Measurements from ENCODE around the gene MCM10. TPM values are rescaled to one million over a fixed set of nuclear protein-coding genes. Genes with fewer than 3 reads are reported as not detected.
A peak's percentile ranks its signal among the peaks of the same experiment; 100 is the strongest.
"Not testable (repeated sequence)": the region's sequence is repeated elsewhere in the genome, so short reads cannot be mapped to it uniquely, and the experiment has no call there.

MCM10 gene
- polyA plus RNA-seq, 6 donors from 2014 or later, result 0.06 TPM; not detected in 5

DNA sequence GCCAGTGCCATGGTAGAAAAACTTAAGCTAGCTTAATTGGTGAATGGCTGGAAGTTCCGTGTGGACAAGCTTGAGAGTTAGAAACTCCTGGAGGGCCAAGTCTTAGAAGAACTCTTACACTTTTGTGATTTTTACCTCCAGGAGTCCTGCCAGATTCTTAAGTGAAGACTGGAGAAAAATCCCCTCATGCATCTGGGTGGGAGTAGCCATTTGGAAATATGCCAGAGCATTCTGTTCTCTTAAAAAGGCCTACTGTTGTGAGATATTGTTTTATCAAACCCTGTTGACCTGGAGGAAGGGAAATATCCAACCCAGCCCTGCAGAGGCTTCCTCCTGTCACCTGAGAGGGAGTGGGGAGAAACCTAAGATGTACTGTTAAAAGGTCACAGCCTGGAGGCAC is 17.6 kb upstream of the MCM10 start:
- DNase-seq (no peak), ATAC-seq (ENCODE audit: low read depth in 2 of 2) (no peak)
- Mint-ChIP-seq H3K4me3 (no peak overlapping the region), H3K27me3 (peaks cover 0 to 7% (median 0%) of the 10 kb centered on the region in 3 donors), H3K27ac (peak overlapping the region in 1 of 6 donors; percentile 27), H3K36me3 (peaks cover 23 to 35% of the 10 kb centered on the region in 2 donors), H3K9me3 (peaks cover 0 to 13% (median 5%) of the 10 kb centered on the region in 7 donors), H3K4me1 (no peaks in the 10 kb centered on the region)

- DNase-seq (no peak), ATAC-seq (ENCODE audit: low read depth in 2 of 2) (no peak)
- Mint-ChIP-seq H3K4me1 (no peaks in the 10 kb centered on the region), H3K36me3 (peaks cover 23 to 33% of the 10 kb centered on the region in 2 donors), H3K27ac (no peak overlapping the region), H3K4me3 (no peak overlapping the region), H3K9me3 (peaks cover 0 to 13% (median 5%) of the 10 kb centered on the region in 7 donors), H3K27me3 (peaks cover 0 to 7% (median 0%) of the 10 kb centered on the region in 3 donors)
These were observed 16.5 kb upstream of the MCM10 start for GRCh38 chr10:13144814-13145213.

- Mint-ChIP-seq H3K36me3 (peaks cover 15 to 23% of the 10 kb centered on the region in 2 donors), H3K27me3 (peaks cover 0 to 7% (median 0%) of the 10 kb centered on the region in 3 donors), H3K4me3 (no peak overlapping the region), H3K27ac (no peak overlapping the region), H3K4me1 (no peaks in the 10 kb centered on the region), H3K9me3 (peaks cover 0 to 13% (median 8%) of the 10 kb centered on the region in 7 donors)
- DNase-seq (no peak), ATAC-seq (ENCODE audit: low read depth in 2 of 2) (no peak)
These were observed 15.0 kb upstream of the MCM10 start for GRCh38 chr10:13146379-13146778.

DNA sequence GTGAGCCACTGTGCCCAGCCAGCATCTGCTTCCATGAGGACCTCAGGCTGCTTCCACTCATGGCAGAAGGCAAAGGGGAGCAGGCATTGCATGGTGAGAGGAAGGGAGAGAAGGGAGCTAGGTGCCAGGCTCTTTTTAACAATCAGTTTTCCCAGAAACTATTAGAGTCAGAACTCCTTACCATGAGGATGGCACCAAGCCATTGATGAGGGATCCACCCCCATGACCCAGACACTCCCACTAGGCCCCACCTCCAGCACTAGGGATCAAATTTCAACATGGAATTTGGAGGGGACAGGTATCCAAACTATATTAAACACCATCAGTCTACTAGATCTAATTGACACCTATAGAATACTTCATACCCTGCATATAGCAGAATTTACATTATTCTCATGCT is 14.2 kb upstream of the MCM10 start:
- DNase-seq (no peak), ATAC-seq (ENCODE audit: low read depth in 2 of 2) (no peak)
- no peak overlapping the region for H3K27ac Mint-ChIP-seq
- peaks cover 0 to 7% (median 0%) of the 10 kb centered on the region in 3 donors for H3K27me3 Mint-ChIP-seq
- peaks cover 0 to 13% (median 8%) of the 10 kb centered on the region in 7 donors for H3K9me3 Mint-ChIP-seq
- peaks cover 15 to 23% of the 10 kb centered on the region in 2 donors for H3K36me3 Mint-ChIP-seq
- no peaks in the 10 kb centered on the region for H3K4me1 Mint-ChIP-seq
- H3K4me3 Mint-ChIP-seq, result no peak overlapping the region

- no peak overlapping the region for H3K4me3 Mint-ChIP-seq
- peaks cover 8 to 12% (median 9%) of the 10 kb centered on the region in 3 donors for H3K27me3 Mint-ChIP-seq
- DNase-seq, result no peak
- peaks cover 0 to 5% (median 0%) of the 10 kb centered on the region in 3 donors for H3K4me1 Mint-ChIP-seq
- H3K27ac Mint-ChIP-seq, result no peak overlapping the region
- no peak for ATAC-seq (ENCODE audit: low read depth in 2 of 2)
- peaks cover 0 to 7% of the 10 kb centered on the region in 2 donors for H3K36me3 Mint-ChIP-seq
- peaks cover 0 to 3% (median 0%) of the 10 kb centered on the region in 7 donors for H3K9me3 Mint-ChIP-seq
These were observed 9.1 kb upstream of the MCM10 start for GRCh38 chr10:13152296-13152695.

DNA sequence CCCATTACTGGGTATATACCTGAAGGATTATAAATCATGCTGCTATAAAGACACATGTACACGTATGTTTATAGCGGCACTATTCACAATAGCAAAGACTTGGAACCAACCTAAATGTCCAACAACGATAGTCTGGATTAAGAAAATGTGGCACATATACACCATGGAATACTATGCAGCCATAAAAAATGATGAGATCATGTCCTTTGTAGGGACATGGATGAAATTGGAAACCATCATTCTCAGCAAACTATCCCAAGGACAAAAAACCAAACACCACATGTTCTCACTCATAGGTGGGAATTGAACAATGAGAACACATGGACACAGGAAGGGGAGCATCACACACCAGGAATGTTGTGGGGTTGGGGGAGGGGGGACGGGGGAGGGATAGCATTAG is 5.5 kb upstream of the MCM10 start:
- H3K4me3 Mint-ChIP-seq; ATAC-seq (ENCODE audit: low read depth in 2 of 2); H3K27ac Mint-ChIP-seq; DNase-seq; H3K36me3 Mint-ChIP-seq; H3K9me3 Mint-ChIP-seq: not testable (repeated sequence)
- Mint-ChIP-seq H3K4me1 (peaks cover 6 to 11% (median 10%) of the 10 kb centered on the region in 3 donors), H3K27me3 (peaks cover 8 to 14% (median 9%) of the 10 kb centered on the region in 3 donors)

DNA sequence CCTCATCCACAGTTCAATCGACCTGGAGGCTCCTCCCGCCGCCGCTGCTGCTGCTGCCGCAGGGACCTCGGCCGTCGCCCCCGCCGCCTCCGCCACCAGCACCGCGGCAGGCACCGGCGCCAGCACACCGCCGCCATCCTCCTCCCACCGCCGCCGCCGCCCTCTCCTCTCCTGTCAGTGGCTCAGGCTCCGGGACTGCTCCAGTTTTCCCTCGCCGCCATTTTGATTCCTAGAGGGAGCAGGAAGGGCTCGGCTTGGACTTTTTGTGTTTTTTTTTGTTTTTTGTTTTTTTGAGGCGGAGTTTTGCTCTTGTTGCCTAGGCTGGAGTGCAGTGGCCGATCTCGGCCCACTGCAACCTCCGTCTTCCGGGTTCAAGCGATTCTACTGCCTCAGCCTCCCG is 3.0 kb upstream of the MCM10 start:
- Mint-ChIP-seq H3K9me3 (no peaks in the 10 kb centered on the region), H3K36me3 (peaks cover 0 to 7% of the 10 kb centered on the region in 2 donors), H3K27ac (peak overlapping the region in 5 of 6 donors; percentile 1 to 81 (median 34)), H3K27me3 (peaks cover 7 to 14% (median 8%) of the 10 kb centered on the region in 3 donors), H3K4me1 (peaks cover 18 to 23% (median 20%) of the 10 kb centered on the region in 3 donors), H3K4me3 (peak overlapping the region in 6 of 8 donors; percentile 54 to 85 (median 72))
- DNase-seq, result no peak
- no peak for ATAC-seq (ENCODE audit: low read depth in 2 of 2)

DNA sequence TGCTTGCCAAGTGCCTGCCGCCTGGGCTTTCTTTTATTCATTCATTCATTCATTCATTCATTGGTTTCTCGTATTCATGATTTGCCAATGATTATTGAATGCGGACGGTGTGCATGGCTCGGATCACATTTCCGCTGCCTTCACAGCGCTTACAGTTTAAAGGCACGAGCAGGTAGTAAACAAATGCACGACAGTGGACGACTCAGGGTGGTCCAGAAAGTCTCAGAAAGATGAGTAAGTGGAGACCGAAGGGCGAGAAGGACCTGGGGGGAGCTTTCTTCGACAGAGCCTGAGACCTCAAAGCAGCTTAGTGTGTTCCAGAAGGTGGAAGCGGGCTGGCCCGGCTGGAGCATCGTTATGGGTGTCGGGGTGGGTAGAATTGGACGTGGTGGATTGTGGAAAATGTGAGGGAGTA is 506 bp downstream of the MCM10 start:
- DNase-seq, result no peak
- H3K4me3 Mint-ChIP-seq, result peak overlapping the region; percentile 86 to 96 (median 90)

DNA sequence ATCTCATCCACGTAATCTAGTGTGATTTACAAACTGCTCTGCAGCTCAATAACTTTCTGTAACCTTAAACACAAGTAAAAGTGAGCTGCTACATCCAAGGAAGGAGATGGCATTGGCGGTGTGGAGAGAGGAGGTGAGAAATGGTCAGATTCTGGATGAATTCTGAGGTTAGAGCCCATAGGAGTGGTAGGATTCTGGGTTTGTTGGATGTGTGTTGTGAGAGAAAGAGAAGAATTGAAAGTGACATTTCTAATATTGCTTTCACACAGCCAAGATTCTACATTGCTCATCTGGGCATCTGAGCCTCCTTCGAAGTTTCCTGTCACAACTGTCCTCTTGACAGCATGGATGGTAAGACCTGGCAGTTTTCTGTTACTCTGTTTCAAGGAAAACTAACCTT is 2.5 kb downstream of the MCM10 start:
- H3K27me3 Mint-ChIP-seq, result peaks cover 0 to 4% (median 0%) of the 10 kb centered on the region in 3 donors
- ATAC-seq (ENCODE audit: low read depth in 2 of 2) (no peak), DNase-seq (no peak)
- no peak overlapping the region for H3K27ac Mint-ChIP-seq
- H3K4me1 Mint-ChIP-seq, result peaks cover 13 to 20% (median 19%) of the 10 kb centered on the region in 3 donors
- H3K4me3 Mint-ChIP-seq, result no peak overlapping the region
- no peaks in the 10 kb centered on the region for H3K9me3 Mint-ChIP-seq
- no peaks in the 10 kb centered on the region for H3K36me3 Mint-ChIP-seq

More for the DNA sequence above, 506 bp downstream of the MCM10 start:
- Mint-ChIP-seq H3K27me3 (peaks cover 0 to 10% (median 0%) of the 10 kb centered on the region in 3 donors), H3K9me3 (no peaks in the 10 kb centered on the region), H3K4me1 (peaks cover 18 to 20% (median 19%) of the 10 kb centered on the region in 3 donors), H3K36me3 (no peaks in the 10 kb centered on the region), H3K27ac (peak overlapping the region in 3 of 6 donors; percentile 40 to 96 (median 88))
- no peak for ATAC-seq (ENCODE audit: low read depth in 2 of 2)

DNA sequence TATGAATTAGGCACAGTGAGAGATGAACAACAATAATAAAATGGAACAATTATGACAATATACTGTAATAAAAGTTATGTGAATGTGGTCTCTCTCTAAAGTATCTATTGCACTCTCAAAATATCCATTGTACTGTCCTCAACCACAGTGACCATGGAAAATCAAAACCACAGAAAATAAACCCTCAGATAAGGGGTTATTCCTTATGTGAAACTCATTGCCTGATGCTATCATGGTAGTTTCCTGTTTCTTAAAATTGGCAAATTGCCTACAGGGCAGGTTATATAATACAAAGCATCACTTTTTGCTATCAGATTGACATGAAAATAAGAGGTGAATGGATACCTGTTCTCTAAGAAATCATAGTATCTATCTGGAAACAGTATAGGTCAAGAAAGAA is 3.8 kb downstream of the MCM10 start:
- Mint-ChIP-seq H3K27ac (no peak overlapping the region), H3K4me3 (no peak overlapping the region), H3K36me3 (no peaks in the 10 kb centered on the region), H3K9me3 (no peaks in the 10 kb centered on the region), H3K27me3 (no peaks in the 10 kb centered on the region), H3K4me1 (peaks cover 12 to 20% (median 15%) of the 10 kb centered on the region in 3 donors)
- no peak for DNase-seq
- no peak for ATAC-seq (ENCODE audit: low read depth in 2 of 2)

GRCh38 chr10:13167568-13167967 is 6.2 kb downstream of the MCM10 start:
- DNase-seq, result no peak
- H3K4me3 Mint-ChIP-seq, result no peak overlapping the region
- no peaks in the 10 kb centered on the region for H3K36me3 Mint-ChIP-seq
- no peaks in the 10 kb centered on the region for H3K4me1 Mint-ChIP-seq
- no peak for ATAC-seq (ENCODE audit: low read depth in 2 of 2)
- peak overlapping the region in 2 of 6 donors; percentile 10 to 11 for H3K27ac Mint-ChIP-seq
- H3K9me3 Mint-ChIP-seq, result no peaks in the 10 kb centered on the region
- H3K27me3 Mint-ChIP-seq, result no peaks in the 10 kb centered on the region

- Mint-ChIP-seq H3K4me1 (no peaks in the 10 kb centered on the region), H3K27ac (no peak overlapping the region), H3K27me3 (no peaks in the 10 kb centered on the region), H3K9me3 (no peaks in the 10 kb centered on the region), H3K4me3 (no peak overlapping the region), H3K36me3 (no peaks in the 10 kb centered on the region)
- no peak for ATAC-seq (ENCODE audit: low read depth in 2 of 2)
- DNase-seq, result no peak
These were observed 7.4 kb downstream of the MCM10 start for GRCh38 chr10:13168781-13169180.

DNA sequence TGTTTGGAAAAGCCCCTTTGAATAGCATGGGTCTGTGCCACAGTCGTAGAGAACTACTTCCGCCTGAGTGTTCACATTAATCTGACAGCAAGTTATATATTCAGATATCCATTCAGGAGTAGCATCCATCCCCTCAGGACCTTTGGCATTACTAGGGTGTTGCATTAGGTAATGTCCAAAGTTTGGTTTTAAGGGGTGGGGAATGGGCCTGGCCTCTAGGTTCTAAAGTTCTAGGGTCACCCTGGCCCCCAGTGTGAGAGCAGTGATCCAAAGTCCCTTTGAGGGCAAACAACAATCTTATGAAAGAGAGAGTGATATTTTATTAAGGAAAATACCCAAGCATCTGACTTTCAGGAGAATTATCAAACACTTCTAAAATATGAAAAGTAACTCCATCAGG is 12.3 kb downstream of the MCM10 start:
- peak overlapping the region in 1 of 8 donors; percentile 58 for H3K4me3 Mint-ChIP-seq
- H3K4me1 Mint-ChIP-seq, result no peaks in the 10 kb centered on the region
- DNase-seq (no peak), ATAC-seq (ENCODE audit: low read depth in 2 of 2) (no peak)
- no peaks in the 10 kb centered on the region for H3K27me3 Mint-ChIP-seq
- H3K9me3 Mint-ChIP-seq, result no peaks in the 10 kb centered on the region
- H3K27ac Mint-ChIP-seq, result peak overlapping the region in 2 of 6 donors; percentile 1 to 14
- H3K36me3 Mint-ChIP-seq, result no peaks in the 10 kb centered on the region

DNA sequence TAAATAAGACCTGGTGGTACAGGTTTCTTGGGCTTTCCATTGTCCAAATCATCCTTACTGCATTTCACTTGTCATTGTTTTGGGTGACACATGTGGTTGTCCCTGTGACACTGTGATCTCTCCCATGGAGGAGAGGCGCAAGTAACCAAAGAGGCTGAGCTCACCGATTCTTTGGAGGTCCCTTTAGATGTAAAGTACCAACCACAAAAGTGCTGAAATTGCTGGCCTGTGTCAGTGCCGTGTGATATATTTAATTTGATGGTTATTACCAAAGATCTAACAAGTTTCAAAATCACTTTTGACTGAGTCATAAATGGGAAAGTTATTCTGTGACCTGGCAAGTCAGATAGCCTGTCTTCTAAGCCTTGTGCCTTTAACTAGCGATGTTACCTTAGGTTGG is 19.4 kb downstream of the MCM10 start:
- Mint-ChIP-seq H3K36me3 (no peaks in the 10 kb centered on the region), H3K27ac (no peak overlapping the region), H3K4me3 (no peak overlapping the region), H3K9me3 (no peaks in the 10 kb centered on the region), H3K4me1 (no peaks in the 10 kb centered on the region), H3K27me3 (no peaks in the 10 kb centered on the region)
- ATAC-seq (ENCODE audit: low read depth in 2 of 2) (no peak), DNase-seq (no peak)

Data from naive B cell (primary cell).